Activated T-cell treated with anti-CD3 and anti-CD28 coated beads for 4 hours (primary cell): ENCODE results near the gene KLF18.
"Not testable (repeated sequence)": the region's sequence is repeated elsewhere in the genome, so short reads cannot be mapped to it uniquely, and the experiment has no call there.

Experiments used
- DNase-seq: peaks from one replicate; pipeline ENCODE4 v3.0.0-alpha.2; 2020

Gene KLF18

GRCh38 chr1:44141531-44141930, at the start of gene KLF18:
Gene KLF18 (minus strand): TSS chr1:44141631. CDS start chr1:44141631, 0 bp downstream.
- no peak for DNase-seq

DNA sequence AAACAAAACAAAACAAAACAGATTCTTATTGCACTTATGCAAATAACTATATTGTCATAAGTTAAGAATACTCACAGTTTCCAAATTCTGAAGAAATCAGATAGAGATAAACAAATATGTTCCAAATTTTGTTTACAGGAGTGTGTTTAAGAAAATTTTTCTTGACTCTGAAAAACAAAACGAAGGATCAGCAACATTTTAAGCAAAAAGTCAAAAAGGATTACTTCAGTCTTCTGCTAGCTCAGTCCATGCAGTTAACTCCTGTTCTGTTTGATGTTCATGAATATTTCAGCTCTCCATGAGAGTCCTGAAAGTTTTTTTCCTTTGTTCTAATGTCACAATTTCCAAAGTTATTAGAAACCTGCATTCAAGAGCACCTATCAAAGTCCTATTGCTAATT, 33.2 kb upstream of the KLF18 start:
- DNase-seq, result no peak

- DNase-seq, result no peak
These were observed 28.9 kb upstream of the KLF18 start for GRCh38 chr1:44170281-44170823.

- no peak for DNase-seq
These were observed 27.2 kb upstream of the KLF18 start for GRCh38 chr1:44168520-44169098.

DNA sequence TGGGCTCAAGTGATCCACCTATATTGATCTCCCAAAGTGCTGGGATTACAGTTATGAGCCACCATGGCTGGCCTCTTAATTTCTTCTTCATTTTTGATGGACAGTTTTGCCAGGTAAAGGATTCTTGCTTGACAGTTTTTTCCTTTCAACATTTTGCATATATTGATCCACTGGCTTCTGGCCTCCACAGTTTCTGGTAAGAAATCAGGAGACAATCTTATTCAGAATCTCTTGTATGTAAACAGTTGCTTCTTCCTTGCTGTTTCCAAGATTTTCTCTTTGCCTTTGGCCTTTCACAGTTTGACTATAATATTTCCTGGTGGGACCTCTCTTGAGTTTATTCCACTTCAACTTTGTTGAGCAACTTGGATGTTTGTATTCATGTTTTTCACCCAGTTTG, 20.1 kb upstream of the KLF18 start:
- no peak for DNase-seq

- DNase-seq, result no peak
These were observed 17.4 kb upstream of the KLF18 start for GRCh38 chr1:44158871-44159270.

GRCh38 chr1:44157903-44158302, 16.5 kb upstream of the KLF18 start:
- DNase-seq, result no peak

DNA sequence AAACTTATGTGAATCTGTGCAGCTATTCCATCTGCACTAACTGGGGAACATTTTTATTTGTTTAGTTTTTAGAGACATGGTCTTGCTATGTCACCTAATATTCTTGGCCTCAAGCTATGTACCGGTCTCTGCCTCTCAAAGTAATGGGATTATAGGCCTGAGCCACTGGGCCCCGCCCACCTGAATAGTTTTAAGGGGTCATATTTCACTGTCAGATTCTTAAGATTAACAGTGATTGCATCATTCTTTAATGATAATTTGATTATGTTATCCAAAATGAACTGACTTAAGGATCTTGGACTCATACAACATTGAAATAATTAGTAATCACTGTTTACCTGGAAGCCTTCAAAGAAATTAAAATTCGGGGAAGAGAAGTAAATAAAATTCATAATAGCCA, 12.6 kb upstream of the KLF18 start:
- DNase-seq, result no peak

DNA sequence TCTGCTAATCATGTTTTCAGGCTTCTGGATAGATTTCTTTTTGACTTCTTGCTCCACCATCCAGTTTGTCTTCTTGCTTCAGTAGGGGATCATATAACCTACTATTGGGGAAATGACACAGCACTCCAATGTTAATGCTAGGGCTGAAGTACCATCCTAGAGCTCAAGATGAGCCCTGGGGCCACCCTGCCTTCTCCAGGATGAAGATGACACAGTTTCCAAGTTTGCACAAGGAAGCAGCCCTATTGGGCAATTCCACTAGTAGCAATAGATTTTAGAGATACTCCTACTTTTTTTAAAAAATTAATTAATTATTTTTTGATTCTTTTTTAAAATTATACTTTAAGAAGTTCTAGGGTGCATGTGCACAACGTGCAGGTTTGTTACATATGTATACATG, 11.3 kb upstream of the KLF18 start:
- DNase-seq, result no peak

GRCh38 chr1:44151808-44152207, 10.4 kb upstream of the KLF18 start:
- no peak for DNase-seq

DNA sequence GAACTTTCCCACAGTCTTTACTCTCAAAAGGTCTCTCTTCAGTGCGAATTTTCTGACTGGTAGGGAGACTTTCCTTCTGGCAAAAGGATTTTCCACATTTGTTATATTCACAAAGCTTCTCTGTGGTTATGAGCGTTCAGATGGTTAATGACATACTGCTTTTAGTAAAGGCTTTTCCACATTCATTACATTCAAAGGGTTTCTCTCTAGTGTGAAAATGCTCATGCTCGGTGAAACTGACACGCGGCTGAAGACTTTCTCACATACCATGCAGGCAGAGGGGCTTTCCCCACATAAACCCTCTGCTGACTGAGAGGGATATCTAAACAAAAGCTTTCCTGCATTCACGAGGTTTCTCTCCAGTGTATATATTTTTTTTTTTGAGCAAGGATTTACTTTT, 9.9 kb upstream of the KLF18 start:
- no peak for DNase-seq

DNA sequence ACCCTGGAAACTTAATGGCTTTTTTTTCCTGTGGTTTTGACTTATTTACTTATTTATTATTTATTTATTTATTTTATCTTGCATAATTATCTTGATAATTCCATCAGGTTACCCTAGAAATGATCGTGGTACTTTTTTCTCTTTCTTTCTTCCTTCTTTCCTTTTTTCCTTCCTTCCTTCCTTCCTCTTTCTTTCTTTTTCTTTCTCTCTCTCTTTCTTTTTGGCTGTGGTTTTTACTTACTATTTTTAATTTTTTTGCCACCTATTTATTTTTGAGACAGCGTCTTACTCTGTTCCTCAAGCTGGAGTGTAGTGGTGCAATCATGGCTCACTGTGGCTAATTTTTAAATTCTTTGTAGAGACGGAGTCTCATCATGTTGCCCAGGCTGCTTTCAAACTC, 6.2 kb upstream of the KLF18 start:
- no peak for DNase-seq

GRCh38 chr1:44146536-44147361, 5.3 kb upstream of the KLF18 start:
- DNase-seq, result no peak

- DNase-seq, result no peak
These were observed 3.7 kb upstream of the KLF18 start for GRCh38 chr1:44144962-44145756.

DNA sequence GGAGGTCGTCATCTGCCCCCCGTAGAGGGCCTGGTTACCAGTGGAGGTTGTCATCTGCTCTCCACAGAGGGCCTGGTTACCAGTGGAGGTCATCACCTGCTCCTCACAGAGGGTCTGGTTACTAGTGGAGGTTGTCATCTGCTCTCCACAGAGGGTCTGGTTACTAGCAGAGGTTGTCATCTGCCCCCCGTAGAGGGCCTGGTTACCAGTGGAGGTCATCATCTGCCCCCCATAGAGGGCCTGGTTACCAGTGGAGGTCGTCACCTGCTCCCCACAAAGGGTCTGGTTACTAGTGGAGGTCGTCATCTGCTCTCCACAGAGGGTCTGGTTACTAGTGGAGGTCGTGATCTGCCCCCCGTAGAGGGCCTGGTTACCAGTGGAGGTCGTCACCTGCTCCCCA, 1.9 kb downstream of the KLF18 start:
- not testable (repeated sequence) for DNase-seq

- DNase-seq, result no peak
These were observed 3.2 kb downstream of the KLF18 start for GRCh38 chr1:44138239-44138638.

DNA sequence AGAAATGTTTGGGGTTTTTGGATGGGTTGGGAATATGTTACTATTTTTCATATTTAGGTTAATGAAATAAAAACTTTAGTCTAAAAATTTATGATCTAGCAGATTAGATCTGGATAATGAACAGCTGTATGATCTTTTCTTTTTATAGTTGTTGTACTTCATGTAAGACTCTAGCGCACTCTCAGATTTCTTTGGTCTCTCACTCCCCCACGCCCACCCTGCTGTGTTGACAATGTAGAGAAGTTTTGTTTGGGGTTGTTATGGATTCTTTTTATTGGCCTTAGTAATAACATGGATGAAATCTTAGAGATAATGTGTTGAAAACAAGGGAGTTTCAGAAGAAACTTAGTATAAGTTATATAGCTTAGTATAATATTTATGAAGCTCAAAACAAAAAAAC, 5.5 kb downstream of the KLF18 start:
- no peak for DNase-seq

DNA sequence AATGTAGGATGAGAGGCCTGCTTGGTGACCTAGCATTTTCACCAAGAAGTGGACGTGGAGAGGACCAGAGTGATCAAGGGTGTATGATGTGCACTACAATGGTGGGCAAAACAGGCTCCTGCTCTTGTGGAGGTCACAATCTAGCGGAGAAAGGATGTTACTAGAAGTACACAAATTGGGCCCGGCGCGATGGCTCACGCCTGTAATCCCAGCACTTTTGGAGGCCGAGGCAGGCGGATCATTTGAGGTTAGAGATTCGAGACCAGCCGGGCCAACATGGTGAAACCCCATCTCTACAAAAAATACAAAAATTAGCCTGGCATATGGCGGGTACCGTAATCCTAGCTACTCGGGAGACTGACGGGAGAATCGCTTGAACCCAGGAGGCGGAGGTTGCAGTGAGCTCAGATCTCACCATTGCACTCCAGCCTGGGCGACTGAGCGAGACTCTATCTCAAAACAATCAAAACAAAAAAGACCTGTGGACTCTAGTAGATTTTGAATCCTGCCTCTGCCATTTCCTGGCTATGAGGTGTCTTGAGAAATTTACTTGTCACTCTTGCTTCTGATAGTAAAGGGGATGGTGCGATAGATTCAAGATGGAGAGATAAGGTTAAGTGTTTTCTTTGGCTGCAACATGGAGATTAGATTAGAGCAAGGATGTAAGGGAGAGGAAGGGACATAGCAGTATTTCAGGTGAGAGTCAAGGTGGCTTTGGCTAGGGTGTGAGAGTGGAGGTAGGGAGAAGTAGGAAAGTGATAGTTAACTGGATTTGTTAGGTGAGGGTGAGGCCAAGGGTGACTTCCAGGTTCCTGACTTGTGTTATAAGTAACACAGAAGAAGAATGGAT, 7.1 kb downstream of the KLF18 start:
- no peak for DNase-seq

DNA sequence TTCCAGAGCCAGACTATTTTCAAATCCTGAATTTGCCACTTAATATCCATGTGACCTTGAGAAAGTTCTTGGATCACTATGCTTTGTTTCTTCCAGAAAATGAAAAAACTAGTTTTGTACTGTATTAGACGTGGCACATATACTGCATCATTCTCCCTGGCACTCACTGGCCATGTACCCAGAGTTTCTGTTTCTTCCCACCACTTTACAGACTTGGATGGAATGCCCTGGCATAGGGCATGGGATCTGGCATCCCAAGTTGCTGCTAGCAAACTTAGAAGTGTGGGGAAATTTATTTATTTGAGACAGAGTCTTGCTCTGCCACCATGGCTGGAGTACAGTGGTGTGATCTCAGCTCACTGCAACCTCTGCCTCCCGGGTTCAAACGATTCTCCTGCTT, 10.0 kb downstream of the KLF18 start:
- no peak for DNase-seq

DNA sequence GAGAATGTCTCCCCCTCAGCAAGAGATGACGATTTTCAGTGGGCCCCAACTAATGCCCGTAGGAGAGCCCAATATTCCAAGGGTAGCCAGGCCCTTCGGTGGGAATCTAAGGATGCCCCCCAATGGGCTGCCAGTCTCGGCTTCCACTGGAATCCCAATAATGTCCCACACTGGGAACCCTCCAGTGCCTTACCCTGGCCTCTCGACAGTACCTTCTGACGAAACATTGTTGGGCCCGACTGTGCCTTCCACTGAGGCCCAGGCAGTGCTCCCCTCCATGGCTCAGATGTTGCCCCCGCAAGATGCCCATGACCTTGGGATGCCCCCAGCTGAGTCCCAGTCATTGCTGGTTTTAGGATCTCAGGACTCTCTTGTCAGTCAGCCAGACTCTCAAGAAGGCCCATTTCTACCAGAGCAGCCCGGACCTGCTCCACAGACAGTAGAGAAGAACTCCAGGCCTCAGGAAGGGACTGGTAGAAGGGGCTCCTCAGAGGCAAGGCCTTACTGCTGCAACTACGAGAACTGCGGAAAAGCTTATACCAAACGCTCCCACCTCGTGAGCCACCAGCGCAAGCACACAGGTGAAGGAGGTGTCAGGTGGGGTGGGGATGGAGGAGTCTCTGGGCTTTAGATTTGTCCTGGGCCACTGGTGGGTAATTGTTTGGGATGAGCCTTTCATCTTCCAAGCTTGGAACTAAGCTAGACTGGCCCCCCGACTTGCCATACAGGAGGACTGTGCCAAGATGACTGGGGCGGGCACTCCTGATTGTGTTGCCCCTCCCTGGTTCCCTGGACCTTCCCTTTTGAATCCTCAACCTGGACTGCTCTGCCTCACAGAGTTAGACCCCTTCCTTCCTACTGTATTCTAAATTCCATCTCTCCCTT, 11.6 kb downstream of the KLF18 start:
- no peak for DNase-seq

GRCh38 chr1:44120398-44120949, 21.0 kb downstream of the KLF18 start:
- no peak for DNase-seq
